Lower leg skin (tissue), 4 donors: ENCODE data around the gene NANP. TPM values are rescaled to one million over a fixed set of nuclear protein-coding genes. Genes with fewer than 3 reads are reported as not detected.

Experiments
- DNase-seq, 2 donors: peaks; one replicate each; pipeline ENCODE4 v3.0.0-alpha.2; 2019; ENCODE audit warnings: low spot score in 2 of 2
- H3K4me3 ChIP-seq: fragments of 200-600 bp; sonication (generic); 2 replicates; pipeline ENCODE4 v1.5.1; 2017; ENCODE audit warnings: mild to moderate bottlenecking, low read depth; ENCODE audit not compliant: poor library complexity, severe bottlenecking
- CTCF ChIP-seq, 3 donors: fragments of 450-650 bp; IDR thresholded peaks; one replicate each; pipeline ENCODE4 v1.5.1; 2016; ENCODE audit warnings: antibody characterized with exemption in 3 of 3, mild to moderate bottlenecking in 3 of 3, moderate library complexity in 2 of 3
- POLR2A ChIP-seq, 2 donors: fragments of 450-650 bp; IDR thresholded peaks; one replicate each; pipeline ENCODE4 v1.6.1; 2016 to 2017; ENCODE audit warnings: antibody characterized with exemption in 2 of 2, mild to moderate bottlenecking in 1 of 2, moderate library complexity in 1 of 2
- WGBS, 2 donors: methylation state at CpG; one replicate each; pipeline ENCODE4 v1.1.5; 2018; 5-methylcytosine and 5-hydroxymethylcytosine counted together
- intact Hi-C: fragments of 100-400 bp; cut with DNase I; formaldehyde crosslinking; loops from one replicate; pipeline ENCODE4 v1.15.0; 2023; ENCODE audit warnings: low total_unique reads
- total RNA-seq, 4 donors: library from RNA; depleted of rRNA; stranded (reverse); fragments of >200 nt; gene quantifications; one replicate each; pipeline ENCODE4 v1.1.0, GENCODE V29; 2016

The NANP gene, protein sequence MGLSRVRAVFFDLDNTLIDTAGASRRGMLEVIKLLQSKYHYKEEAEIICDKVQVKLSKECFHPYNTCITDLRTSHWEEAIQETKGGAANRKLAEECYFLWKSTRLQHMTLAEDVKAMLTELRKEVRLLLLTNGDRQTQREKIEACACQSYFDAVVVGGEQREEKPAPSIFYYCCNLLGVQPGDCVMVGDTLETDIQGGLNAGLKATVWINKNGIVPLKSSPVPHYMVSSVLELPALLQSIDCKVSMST
- 1 to 10 TPM; 3.2 to 4.3 (median 3.6) TPM for total RNA-seq

DNA sequence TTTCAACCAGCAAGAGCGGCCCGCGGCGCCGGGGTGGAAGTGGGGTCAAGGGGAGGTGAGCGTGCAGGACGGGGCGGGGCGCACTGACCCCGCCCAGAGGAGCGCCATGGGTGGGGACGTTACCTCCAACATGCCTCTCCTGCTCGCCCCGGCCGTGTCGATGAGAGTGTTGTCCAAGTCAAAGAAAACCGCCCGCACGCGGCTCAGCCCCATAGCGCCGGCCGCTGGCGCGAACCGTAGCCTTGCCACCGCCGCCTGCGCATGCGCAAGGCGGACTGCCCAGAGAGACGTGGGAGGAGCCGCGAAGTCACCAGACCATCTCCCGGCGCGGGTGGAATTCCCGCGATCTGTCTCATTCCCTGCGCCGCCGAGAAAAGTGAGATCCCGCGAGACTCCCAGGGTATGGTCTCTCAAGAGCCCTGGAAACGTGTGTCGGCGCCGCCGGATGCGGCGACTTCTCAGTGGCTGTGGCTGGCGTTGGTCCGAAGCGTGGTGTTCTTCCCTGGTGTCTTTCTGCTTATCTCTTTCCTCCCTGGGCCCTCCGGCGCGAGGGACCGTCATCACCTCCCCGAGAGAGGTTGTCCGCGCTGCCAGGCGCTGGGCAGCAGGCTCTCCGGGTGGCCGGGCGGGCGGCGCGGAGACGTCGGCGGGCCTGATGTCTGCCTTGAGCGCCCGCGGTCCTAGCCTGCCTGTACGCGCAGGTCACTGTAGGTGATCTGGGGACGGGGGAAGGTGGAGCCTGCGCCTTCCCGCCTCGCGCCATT is at the start of gene NANP:
NANP (minus strand) TSS at position 279 of the 764 bp plus-strand sequence; CDS start at position 213, 66 bp downstream.
- WGBS, 2 donors: 0 to 1% methylated on average over 32 to 38 of the region's 81 CpGs
- peak within 1 kb of the TSS; percentile 60 for H3K4me3 ChIP-seq
- DNase-seq: peak; percentile 94 to 99
- peak in 1 of 3 donors; percentile 32 for TF ChIP-seq CTCF (IDR thresholded peaks at IDR 0.05)
- TF ChIP-seq POLR2A (IDR thresholded peaks at IDR 0.05): peak in 1 of 2 donors; percentile 11
- intact Hi-C loops: no loop called here

GRCh38 chr20:25672659-25673235 is 48.9 kb upstream of the NANP start:
- 90 to 95% methylated on average over 4 of the region's 4 CpGs for WGBS, 2 donors
- intact Hi-C loops: no loop called here
- TF ChIP-seq POLR2A (IDR thresholded peaks at IDR 0.05): no peak
- no peak for TF ChIP-seq CTCF (IDR thresholded peaks at IDR 0.05)
- DNase-seq: no peak
- H3K4me3 ChIP-seq: no peak overlapping the region

DNA sequence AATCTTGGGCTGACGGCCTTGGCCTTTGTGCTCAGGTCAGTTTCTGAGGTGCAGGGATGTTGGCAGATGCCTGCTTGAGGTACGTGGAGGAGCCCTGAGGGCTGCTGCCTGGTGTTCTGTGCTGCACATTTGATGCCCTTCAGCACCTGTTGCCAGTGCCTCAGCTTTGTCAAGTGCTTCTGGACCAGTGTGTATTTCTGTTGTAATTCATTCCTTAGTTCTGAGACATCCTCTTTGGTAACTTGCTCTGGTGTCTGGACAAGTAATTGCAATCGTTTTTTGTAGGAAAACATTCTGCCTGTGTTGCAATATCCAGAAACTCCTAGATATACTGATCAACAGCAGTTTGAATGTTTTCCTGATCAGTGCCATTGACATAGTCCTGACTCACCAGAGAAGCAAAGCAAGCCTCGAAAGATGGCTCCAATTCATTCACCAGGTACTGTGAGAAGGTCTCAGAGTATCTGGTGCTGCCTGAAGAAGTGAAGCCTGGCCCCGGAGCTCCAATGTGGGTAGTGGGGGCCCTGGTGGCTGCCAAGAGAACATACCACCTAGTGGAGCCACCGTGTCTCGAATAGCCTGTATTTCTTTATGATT is 46.1 kb upstream of the NANP start:
- 67 to 70% methylated on average over 7 of the region's 7 CpGs for WGBS, 2 donors
- no peak for DNase-seq
- H3K4me3 ChIP-seq: no peak overlapping the region
- TF ChIP-seq POLR2A (IDR thresholded peaks at IDR 0.05): no peak
- TF ChIP-seq CTCF (IDR thresholded peaks at IDR 0.05): no peak
- intact Hi-C loops: no loop called here

DNA sequence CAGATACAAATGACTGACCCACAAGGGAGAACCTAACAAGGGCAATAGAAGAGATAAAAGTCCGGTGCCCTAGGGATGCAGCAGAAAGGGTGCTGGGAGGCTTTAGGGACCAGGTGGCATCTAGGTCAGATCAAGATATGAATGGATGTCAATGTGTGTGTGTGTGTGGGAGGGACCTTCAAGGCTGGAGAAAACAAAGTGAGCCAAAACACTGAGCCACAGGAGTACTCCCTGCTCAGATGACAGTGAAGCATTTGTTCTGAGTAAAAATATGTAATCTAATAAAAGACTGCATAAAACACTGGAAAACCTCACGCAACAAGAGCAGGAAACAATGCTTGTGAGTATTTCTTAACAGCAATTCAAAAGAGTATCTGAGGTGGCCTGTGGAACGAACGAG is 44.6 kb upstream of the NANP start:
- no peak for TF ChIP-seq POLR2A (IDR thresholded peaks at IDR 0.05)
- no peak for TF ChIP-seq CTCF (IDR thresholded peaks at IDR 0.05)
- intact Hi-C loops: no loop called here
- no peak for DNase-seq
- 78 to 80% methylated on average over 4 of the region's 4 CpGs for WGBS, 2 donors
- no peak overlapping the region for H3K4me3 ChIP-seq

GRCh38 chr20:25659999-25660398 is 36.2 kb upstream of the NANP start:
- DNase-seq: no peak
- no peak for TF ChIP-seq POLR2A (IDR thresholded peaks at IDR 0.05)
- TF ChIP-seq CTCF (IDR thresholded peaks at IDR 0.05): no peak
- intact Hi-C loops: no loop called here
- H3K4me3 ChIP-seq: no peak overlapping the region
